Measurements from ENCODE around the gene EFHB.
"Not testable (repeated sequence)": the region's sequence is repeated elsewhere in the genome, so short reads cannot be mapped to it uniquely, and the experiment has no call there.

The EFHB gene

GRCh38 chr3:19934098-19934566 is at the start of gene EFHB:
TSS of gene EFHB (minus strand) at chr3:19934217. CDS start at chr3:19934018, 199 bp downstream.
- Mint-ChIP-seq H3K9me3 (peaks cover 1% of the 10 kb centered on the region), H3K4me3 (no peak within 1 kb of the TSS), H3K27me3 (peaks cover 4% of the 10 kb centered on the region), H3K4me1 (peaks cover 18% of the 10 kb centered on the region), H3K36me3 (peaks cover 4% of the 10 kb centered on the region), H3K27ac (peak within 1 kb of the TSS; percentile 56)
- ATAC-seq (ENCODE audit: low read depth), result no peak
- DNase-seq (ENCODE audit: low spot score in 2 of 2), result no peak

- H3K4me1 Mint-ChIP-seq, result peaks cover 11% of the 10 kb centered on the region
- DNase-seq (ENCODE audit: low spot score in 2 of 2) (no peak), ATAC-seq (ENCODE audit: low read depth) (no peak)
- no peak overlapping the region for H3K4me3 Mint-ChIP-seq
- peaks cover 22% of the 10 kb centered on the region for H3K36me3 Mint-ChIP-seq
- H3K27ac Mint-ChIP-seq, result no peak overlapping the region
- H3K9me3 Mint-ChIP-seq, result no peaks in the 10 kb centered on the region
- no peaks in the 10 kb centered on the region for H3K27me3 Mint-ChIP-seq
Observed at GRCh38 chr3:19972054-19972453, 38.0 kb upstream of the EFHB start.

- H3K36me3 Mint-ChIP-seq, result peaks cover 27% of the 10 kb centered on the region
- ATAC-seq (ENCODE audit: low read depth) (no peak), DNase-seq (ENCODE audit: low spot score in 2 of 2) (no peak)
- H3K9me3 Mint-ChIP-seq, result peaks cover 2% of the 10 kb centered on the region
- H3K4me1 Mint-ChIP-seq, result peaks cover 16% of the 10 kb centered on the region
- no peak overlapping the region for H3K4me3 Mint-ChIP-seq
- no peaks in the 10 kb centered on the region for H3K27me3 Mint-ChIP-seq
- no peak overlapping the region for H3K27ac Mint-ChIP-seq
Observed at GRCh38 chr3:19970327-19970726, 36.3 kb upstream of the EFHB start.

GRCh38 chr3:19967812-19968211 is 33.8 kb upstream of the EFHB start:
- Mint-ChIP-seq H3K4me3 (no peak overlapping the region), H3K27ac (no peak overlapping the region), H3K36me3 (peaks cover 20% of the 10 kb centered on the region), H3K9me3 (peaks cover 2% of the 10 kb centered on the region), H3K4me1 (peaks cover 19% of the 10 kb centered on the region), H3K27me3 (no peaks in the 10 kb centered on the region)
- DNase-seq (ENCODE audit: low spot score in 2 of 2) (no peak), ATAC-seq (ENCODE audit: low read depth) (no peak)

- Mint-ChIP-seq H3K4me1 (peaks cover 16% of the 10 kb centered on the region), H3K36me3 (peaks cover 16% of the 10 kb centered on the region), H3K27me3 (no peaks in the 10 kb centered on the region), H3K4me3 (no peak overlapping the region), H3K27ac (no peak overlapping the region), H3K9me3 (peaks cover 2% of the 10 kb centered on the region)
- DNase-seq (ENCODE audit: low spot score in 2 of 2), result no peak
- ATAC-seq (ENCODE audit: low read depth), result no peak
Observed at GRCh38 chr3:19967208-19967607, 33.2 kb upstream of the EFHB start.

GRCh38 chr3:19961960-19962359 is 27.9 kb upstream of the EFHB start:
- peaks cover 15% of the 10 kb centered on the region for H3K36me3 Mint-ChIP-seq
- H3K4me1 Mint-ChIP-seq, result peaks cover 14% of the 10 kb centered on the region
- DNase-seq (ENCODE audit: low spot score in 2 of 2) (no peak), ATAC-seq (ENCODE audit: low read depth) (no peak)
- H3K9me3 Mint-ChIP-seq, result peaks cover 2% of the 10 kb centered on the region
- H3K4me3 Mint-ChIP-seq, result no peak overlapping the region
- H3K27me3 Mint-ChIP-seq, result no peaks in the 10 kb centered on the region
- no peak overlapping the region for H3K27ac Mint-ChIP-seq

GRCh38 chr3:19960696-19961095 is 26.7 kb upstream of the EFHB start:
- peaks cover 9% of the 10 kb centered on the region for H3K36me3 Mint-ChIP-seq

GRCh38 chr3:19959505-19959904 is 25.5 kb upstream of the EFHB start:
- H3K4me3 Mint-ChIP-seq, result no peak overlapping the region
- no peaks in the 10 kb centered on the region for H3K9me3 Mint-ChIP-seq
- DNase-seq (ENCODE audit: low spot score in 2 of 2) (no peak), ATAC-seq (ENCODE audit: low read depth) (no peak)
- no peaks in the 10 kb centered on the region for H3K27me3 Mint-ChIP-seq
- peaks cover 12% of the 10 kb centered on the region for H3K36me3 Mint-ChIP-seq
- H3K27ac Mint-ChIP-seq, result no peak overlapping the region
- H3K4me1 Mint-ChIP-seq, result peaks cover 9% of the 10 kb centered on the region

More at GRCh38 chr3:19960696-19961095, 26.7 kb upstream of the EFHB start:
- Mint-ChIP-seq H3K9me3 (no peaks in the 10 kb centered on the region), H3K4me3 (no peak overlapping the region), H3K27me3 (no peaks in the 10 kb centered on the region), H3K27ac (peak overlapping the region; percentile 62), H3K4me1 (peaks cover 9% of the 10 kb centered on the region)
- ATAC-seq (ENCODE audit: low read depth) (no peak), DNase-seq (ENCODE audit: low spot score in 2 of 2) (no peak)

GRCh38 chr3:19957354-19957753 is 23.3 kb upstream of the EFHB start:
- H3K27ac Mint-ChIP-seq; H3K9me3 Mint-ChIP-seq; H3K27me3 Mint-ChIP-seq; H3K4me1 Mint-ChIP-seq; H3K4me3 Mint-ChIP-seq; ATAC-seq (ENCODE audit: low read depth); DNase-seq (ENCODE audit: low spot score in 2 of 2): not testable (repeated sequence)
- peaks cover 15% of the 10 kb centered on the region for H3K36me3 Mint-ChIP-seq

- no peak overlapping the region for H3K4me3 Mint-ChIP-seq
- H3K4me1 Mint-ChIP-seq, result peaks cover 8% of the 10 kb centered on the region
- no peaks in the 10 kb centered on the region for H3K27me3 Mint-ChIP-seq
- no peak for ATAC-seq (ENCODE audit: low read depth)
- H3K27ac Mint-ChIP-seq, result no peak overlapping the region
- H3K36me3 Mint-ChIP-seq, result peaks cover 21% of the 10 kb centered on the region
- no peak for DNase-seq (ENCODE audit: low spot score in 2 of 2)
- no peaks in the 10 kb centered on the region for H3K9me3 Mint-ChIP-seq
Observed at GRCh38 chr3:19954676-19955075, 20.7 kb upstream of the EFHB start.

GRCh38 chr3:19950316-19950715 is 16.3 kb upstream of the EFHB start:
- DNase-seq (ENCODE audit: low spot score in 2 of 2) (no peak), ATAC-seq (ENCODE audit: low read depth) (no peak)
- Mint-ChIP-seq H3K9me3 (no peaks in the 10 kb centered on the region), H3K27me3 (no peaks in the 10 kb centered on the region), H3K4me3 (no peak overlapping the region), H3K36me3 (peaks cover 13% of the 10 kb centered on the region), H3K27ac (no peak overlapping the region), H3K4me1 (peaks cover 15% of the 10 kb centered on the region)

GRCh38 chr3:19948226-19948591 is 14.2 kb upstream of the EFHB start:
- peaks cover 7% of the 10 kb centered on the region for H3K36me3 Mint-ChIP-seq

GRCh38 chr3:19947549-19948225 is 13.7 kb upstream of the EFHB start:
- peak in 1 of 2 donors; percentile 47 for DNase-seq (ENCODE audit: low spot score in 2 of 2)
- peak overlapping the region; percentile 97 for H3K27ac Mint-ChIP-seq
- peak; percentile 11 for ATAC-seq (ENCODE audit: low read depth)
- H3K27me3 Mint-ChIP-seq, result no peaks in the 10 kb centered on the region
- peaks cover 1% of the 10 kb centered on the region for H3K9me3 Mint-ChIP-seq
- H3K36me3 Mint-ChIP-seq, result peaks cover 7% of the 10 kb centered on the region
- H3K4me1 Mint-ChIP-seq, result peaks cover 20% of the 10 kb centered on the region
- H3K4me3 Mint-ChIP-seq, result peak overlapping the region; percentile 99

More at GRCh38 chr3:19948226-19948591, 14.2 kb upstream of the EFHB start:
- Mint-ChIP-seq H3K9me3 (peaks cover 1% of the 10 kb centered on the region), H3K4me1 (peaks cover 20% of the 10 kb centered on the region), H3K27ac (peak overlapping the region; percentile 97), H3K27me3 (no peaks in the 10 kb centered on the region), H3K4me3 (peak overlapping the region; percentile 99)
- no peak for DNase-seq (ENCODE audit: low spot score in 2 of 2)
- ATAC-seq (ENCODE audit: low read depth), result no peak

GRCh38 chr3:19946832-19947548 is 13.0 kb upstream of the EFHB start, which contains the start of gene RAB5A:
TSS of gene RAB5A (plus strand) at chr3:19947097. CDS start at chr3:19950899, 3,802 bp downstream.
- Mint-ChIP-seq H3K4me1 (peaks cover 20% of the 10 kb centered on the region), H3K36me3 (peaks cover 7% of the 10 kb centered on the region), H3K27me3 (no peaks in the 10 kb centered on the region), H3K27ac (peak within 1 kb of the TSS; percentile 97), H3K9me3 (peaks cover 1% of the 10 kb centered on the region), H3K4me3 (peak within 1 kb of the TSS; percentile 99)
- DNase-seq (ENCODE audit: low spot score in 2 of 2) (peak; percentile 90 to 94), ATAC-seq (ENCODE audit: low read depth) (peak; percentile 80)
